Activated T-cell treated with anti-CD3 and anti-CD28 coated beads, Interleukin-2, amount 50 U/mL, for 4 hours (primary cell): Measurements from ENCODE around the gene MTRFR. TPM values are rescaled to one million over a fixed set of nuclear protein-coding genes. Genes with fewer than 3 reads are reported as not detected.

Source experiments
- ATAC-seq, 2 donors: fragments of 200-7000 bp; cut with Tn5 transposase; one replicate each; pipeline ENCODE4 v1.10.0; 2021
- DNase-seq: peaks from one replicate; pipeline ENCODE4 v3.0.0-alpha.2; 2020
- H3K27me3 Mint-ChIP-seq: one replicate; pipeline ENCODE4 v1.8.0; 2021; ENCODE audit warnings: low read depth, mixed read lengths
- H3K36me3 Mint-ChIP-seq: one replicate; pipeline ENCODE4 v1.8.0; 2022; ENCODE audit warnings: mixed read lengths; ENCODE audit not compliant: insufficient read depth
- H3K4me1 Mint-ChIP-seq: one replicate; pipeline ENCODE4 v1.8.0; 2021; ENCODE audit warnings: low read depth, mixed read lengths
- H3K4me3 Mint-ChIP-seq: one replicate; pipeline ENCODE4 v1.8.0; 2021; ENCODE audit warnings: mild to moderate bottlenecking, moderate library complexity, mixed read lengths
- H3K9me3 Mint-ChIP-seq: one replicate; pipeline ENCODE4 v1.8.0; 2021; ENCODE audit warnings: mixed read lengths
- total RNA-seq, 3 donors: library from RNA; stranded (reverse); gene quantifications; one replicate each; pipeline ENCODE4 v1.2.1, GENCODE V29; 2021

The MTRFR gene
- total RNA-seq, 3 donors from 2014 or later = 16.7 to 17.7 (median 17.4) TPM

DNA sequence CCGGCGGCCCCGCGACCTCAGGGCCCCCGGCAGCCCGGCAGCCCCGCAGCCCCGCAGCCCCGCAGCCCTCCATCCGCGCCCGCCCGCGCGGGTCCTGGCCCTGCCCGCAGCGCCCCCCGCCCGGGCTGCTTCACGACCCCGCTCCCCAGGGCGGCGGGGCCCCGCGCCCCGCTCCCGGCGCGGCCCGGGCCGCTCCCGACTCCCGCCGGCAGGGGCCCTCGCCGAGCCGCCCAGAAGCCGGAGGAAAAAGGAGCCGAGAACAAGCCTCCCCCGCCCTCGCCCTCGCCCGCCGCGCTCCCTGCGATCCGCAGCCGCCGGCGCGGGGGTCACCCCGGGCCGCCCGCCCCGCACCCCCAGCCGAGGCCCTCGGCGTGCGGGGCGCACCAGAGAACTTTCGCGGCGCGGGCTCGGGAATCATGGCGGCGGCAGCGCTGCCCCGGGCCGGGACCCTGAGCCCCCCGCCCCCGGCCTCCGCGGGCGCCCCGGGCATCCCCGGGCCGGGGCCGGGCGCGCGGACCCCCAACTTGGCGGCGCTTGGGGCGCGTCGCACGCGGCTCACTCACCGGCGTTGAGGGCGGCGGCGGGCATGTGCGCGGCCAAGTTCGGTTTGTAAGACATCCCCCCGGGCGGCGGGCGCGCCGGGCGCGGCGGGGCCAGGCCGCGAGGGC is 37.9 kb downstream of the MTRFR start:
- DNase-seq (peak; percentile 71), ATAC-seq (peak; percentile 81 to 85)
- peaks cover 25% of the 10 kb centered on the region for H3K4me1 Mint-ChIP-seq
- H3K36me3 Mint-ChIP-seq = no peaks in the 10 kb centered on the region
- no peaks in the 10 kb centered on the region for H3K9me3 Mint-ChIP-seq
- peak overlapping the region; percentile 83 for H3K4me3 Mint-ChIP-seq
- H3K27me3 Mint-ChIP-seq = peaks cover 1% of the 10 kb centered on the region

DNA sequence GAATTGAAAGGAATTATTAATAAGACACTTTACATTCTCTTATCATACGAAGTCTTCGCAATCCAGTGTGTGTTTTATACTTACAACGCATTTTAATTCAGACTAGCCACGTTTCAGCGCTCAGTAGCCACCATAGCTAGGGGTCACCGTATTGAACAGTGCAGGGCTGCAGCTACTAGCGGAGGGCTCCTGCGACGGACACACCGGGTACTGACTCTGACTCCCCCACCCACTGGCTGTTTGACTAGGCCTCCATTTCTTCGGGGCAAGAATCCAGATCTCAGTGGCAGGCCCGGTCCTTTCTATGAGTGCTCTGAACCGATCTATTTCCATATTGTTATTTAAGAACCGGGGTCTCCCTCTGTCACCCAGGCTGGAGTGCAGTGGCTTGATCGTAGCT is 39.9 kb downstream of the MTRFR start:
- ATAC-seq (no peak), DNase-seq (no peak)
- peaks cover 1% of the 10 kb centered on the region for H3K27me3 Mint-ChIP-seq
- H3K9me3 Mint-ChIP-seq = no peaks in the 10 kb centered on the region
- peaks cover 24% of the 10 kb centered on the region for H3K4me1 Mint-ChIP-seq
- H3K4me3 Mint-ChIP-seq = peak overlapping the region; percentile 12
- no peaks in the 10 kb centered on the region for H3K36me3 Mint-ChIP-seq

DNA sequence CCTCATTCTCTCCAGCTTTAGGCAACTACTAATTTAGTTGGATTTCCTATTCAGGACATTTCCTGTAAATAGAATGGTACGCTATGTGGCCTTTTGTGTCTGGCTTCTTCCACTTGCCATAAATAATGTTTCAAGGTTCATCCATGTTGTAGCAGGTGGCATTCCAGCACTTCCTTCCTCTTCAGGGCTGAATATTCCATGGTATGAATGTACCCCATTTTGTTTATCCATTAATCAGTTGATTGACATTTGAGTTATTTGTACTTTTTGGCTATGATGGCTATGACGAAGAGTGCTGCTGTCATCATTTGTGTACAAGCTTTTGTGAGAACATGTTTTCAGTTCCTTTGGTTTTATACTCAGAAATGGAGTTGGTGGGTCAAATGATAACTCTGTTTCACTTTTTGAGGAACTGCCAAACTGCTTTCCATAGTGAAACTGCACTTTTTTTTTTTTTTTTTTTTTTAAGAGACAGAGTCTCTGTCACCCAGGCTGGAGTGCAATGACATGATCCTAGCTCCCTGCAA is 44.9 kb downstream of the MTRFR start:
- no peaks in the 10 kb centered on the region for H3K36me3 Mint-ChIP-seq
- no peak overlapping the region for H3K4me3 Mint-ChIP-seq
- no peaks in the 10 kb centered on the region for H3K27me3 Mint-ChIP-seq
- no peak for DNase-seq
- H3K4me1 Mint-ChIP-seq = peaks cover 4% of the 10 kb centered on the region
- H3K9me3 Mint-ChIP-seq = no peaks in the 10 kb centered on the region
- ATAC-seq = peak; percentile 73 to 89

DNA sequence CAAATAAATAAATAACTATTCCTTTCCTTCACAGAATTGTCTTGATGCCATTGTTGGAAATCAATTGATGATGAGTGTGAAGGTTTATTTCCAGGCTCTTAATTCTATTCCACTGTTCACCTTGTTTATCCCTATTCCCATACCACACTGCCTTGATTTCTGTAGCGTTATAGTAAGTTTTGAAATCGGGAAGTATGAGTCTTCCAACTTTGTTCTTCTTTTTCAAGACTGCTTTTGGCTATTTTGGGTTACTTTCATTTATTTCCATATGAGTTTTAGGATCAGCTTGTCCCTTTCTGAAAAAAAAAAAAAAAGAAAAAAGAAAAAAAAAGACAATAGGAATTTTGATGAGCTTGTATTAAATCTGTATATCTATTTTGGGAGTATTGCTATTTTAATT is 47.7 kb downstream of the MTRFR start:
- Mint-ChIP-seq H3K4me1 (peaks cover 4% of the 10 kb centered on the region), H3K4me3 (no peak overlapping the region), H3K27me3 (no peaks in the 10 kb centered on the region), H3K36me3 (no peaks in the 10 kb centered on the region), H3K9me3 (no peaks in the 10 kb centered on the region)
- DNase-seq (no peak), ATAC-seq (no peak)

DNA sequence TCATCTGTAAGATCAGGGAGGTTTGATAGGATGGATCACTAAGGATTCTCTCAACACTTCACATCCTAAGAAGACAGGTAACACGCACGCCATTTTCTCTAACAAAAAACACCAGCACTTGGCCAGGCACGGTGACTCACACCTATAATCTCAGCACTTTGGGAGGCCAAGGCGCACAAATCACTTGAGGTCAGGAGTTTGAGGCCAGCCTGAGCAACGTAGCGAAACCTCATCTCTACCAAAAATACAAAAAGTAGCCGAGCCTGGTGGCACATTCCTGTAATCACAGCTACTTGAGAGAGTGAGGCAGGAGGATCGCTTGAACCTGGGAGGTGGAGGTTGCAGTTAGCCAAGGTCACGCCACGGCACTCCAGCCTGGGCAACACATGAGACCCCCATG is 48.9 kb downstream of the MTRFR start:
- no peaks in the 10 kb centered on the region for H3K36me3 Mint-ChIP-seq

DNA sequence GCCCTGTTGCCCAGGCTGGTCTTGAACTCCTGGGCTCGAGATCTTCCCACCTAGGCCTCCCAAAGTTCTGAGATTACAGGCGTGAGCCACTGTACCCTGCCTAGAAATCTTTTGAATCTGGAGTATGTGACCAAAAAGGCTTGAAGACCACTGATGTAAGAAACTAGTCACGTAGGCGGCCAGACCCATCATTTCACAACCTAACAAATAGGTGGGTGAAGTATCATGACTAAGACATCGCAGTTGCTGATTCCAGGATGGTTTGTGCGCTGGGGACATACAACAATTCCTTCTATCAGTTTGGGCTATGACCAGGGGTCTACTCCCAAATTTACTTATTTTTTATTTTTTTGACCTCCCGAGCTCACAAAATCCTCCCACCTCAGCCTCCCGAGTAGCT is 50.2 kb downstream of the MTRFR start:
- ATAC-seq (no peak), DNase-seq (no peak)
- Mint-ChIP-seq H3K4me1 (no peaks in the 10 kb centered on the region), H3K4me3 (no peak overlapping the region), H3K9me3 (no peaks in the 10 kb centered on the region), H3K36me3 (no peaks in the 10 kb centered on the region), H3K27me3 (no peaks in the 10 kb centered on the region)

More for the DNA sequence above, 48.9 kb downstream of the MTRFR start:
- DNase-seq (no peak), ATAC-seq (no peak)
- H3K4me3 Mint-ChIP-seq = no peak overlapping the region
- H3K27me3 Mint-ChIP-seq = no peaks in the 10 kb centered on the region
- H3K4me1 Mint-ChIP-seq = peaks cover 4% of the 10 kb centered on the region
- no peaks in the 10 kb centered on the region for H3K9me3 Mint-ChIP-seq

DNA sequence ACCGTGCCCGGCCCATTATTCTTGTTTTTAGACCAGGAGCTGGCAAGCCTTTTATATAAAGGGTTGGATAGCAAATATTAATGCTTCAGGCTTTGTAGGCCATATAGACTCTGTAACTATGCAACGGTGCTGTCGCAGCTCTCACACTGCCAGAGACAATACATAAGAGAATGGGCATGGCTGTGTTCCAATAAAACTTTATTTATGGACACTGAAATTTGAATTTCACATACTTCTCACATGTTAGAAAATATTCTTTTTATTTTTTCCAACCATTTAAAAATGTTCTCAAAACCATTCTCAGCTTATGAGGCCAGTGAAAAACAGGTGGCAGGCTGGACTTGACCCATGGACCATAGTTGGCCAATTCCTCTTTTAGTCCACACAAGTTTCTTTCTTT is 51.4 kb downstream of the MTRFR start:
- Mint-ChIP-seq H3K36me3 (no peaks in the 10 kb centered on the region), H3K4me3 (no peak overlapping the region), H3K9me3 (no peaks in the 10 kb centered on the region), H3K4me1 (no peaks in the 10 kb centered on the region), H3K27me3 (no peaks in the 10 kb centered on the region)
- DNase-seq (no peak), ATAC-seq (no peak)

DNA sequence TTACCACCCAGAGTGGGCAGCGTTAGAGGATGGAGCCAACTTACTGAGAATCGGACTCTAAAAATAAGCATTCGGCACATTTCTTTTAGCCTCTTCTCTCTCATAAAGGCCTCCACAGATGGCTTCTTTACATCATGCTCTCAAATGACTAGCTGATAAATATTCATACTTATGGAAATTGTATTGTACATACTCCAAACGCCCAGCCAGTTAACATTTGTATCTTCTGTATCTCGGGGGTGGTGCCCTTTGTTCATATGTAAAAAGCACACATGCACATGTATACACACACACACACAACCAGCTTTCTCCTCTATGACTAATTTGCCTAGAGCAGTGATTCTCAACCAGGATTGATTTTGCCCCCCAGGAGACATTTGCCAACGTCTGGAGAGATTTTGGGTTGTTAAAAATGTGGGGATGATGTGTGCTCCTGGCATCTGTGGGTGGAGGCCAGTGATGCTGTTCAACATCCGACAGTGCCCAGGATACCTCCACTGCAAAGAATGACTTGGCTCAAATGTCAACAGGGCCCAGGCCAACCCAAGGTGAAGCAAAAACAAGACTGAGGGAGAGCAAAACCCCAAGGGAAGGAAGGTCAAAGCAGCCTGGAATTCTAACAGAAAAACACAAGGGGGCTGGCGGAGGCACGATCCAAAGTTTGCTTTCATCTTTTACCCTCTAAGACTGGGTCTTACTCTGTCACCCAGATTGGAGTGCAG is 53.6 kb downstream of the MTRFR start:
- peaks cover under 1% of the 10 kb centered on the region for H3K36me3 Mint-ChIP-seq
- H3K4me3 Mint-ChIP-seq = no peak overlapping the region
- H3K4me1 Mint-ChIP-seq = no peaks in the 10 kb centered on the region
- DNase-seq (no peak), ATAC-seq (no peak)
- no peaks in the 10 kb centered on the region for H3K27me3 Mint-ChIP-seq
- H3K9me3 Mint-ChIP-seq = no peaks in the 10 kb centered on the region

DNA sequence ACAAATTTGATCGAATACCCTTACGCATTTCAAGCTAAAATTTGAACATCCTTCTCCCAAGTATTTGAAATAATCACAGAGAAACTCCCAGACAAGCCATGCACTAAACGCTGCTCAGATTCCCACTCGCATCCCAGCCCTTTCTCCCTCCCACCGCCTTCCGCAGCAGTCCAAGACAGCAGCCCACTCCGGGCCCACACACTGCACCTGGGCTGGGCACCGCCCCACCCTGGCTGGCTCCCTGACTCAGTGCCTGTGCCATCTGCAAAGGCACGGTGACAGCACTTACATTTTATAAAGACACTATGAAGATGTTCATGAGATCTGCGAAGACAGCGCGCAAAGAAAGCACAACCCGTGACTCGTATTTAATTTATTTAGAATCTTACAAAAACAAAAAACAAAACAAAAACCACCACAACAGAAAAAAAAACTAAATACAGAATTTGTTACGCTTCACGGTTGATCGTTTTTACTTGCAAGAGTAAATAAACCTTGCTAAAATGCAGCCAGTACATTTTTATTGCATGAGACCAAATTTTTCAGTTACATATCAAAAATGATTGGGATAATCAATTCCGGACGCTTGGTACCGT is 55.6 kb downstream of the MTRFR start:
- H3K4me1 Mint-ChIP-seq = no peaks in the 10 kb centered on the region
- no peaks in the 10 kb centered on the region for H3K27me3 Mint-ChIP-seq
- ATAC-seq = no peak
- H3K36me3 Mint-ChIP-seq = peaks cover 6% of the 10 kb centered on the region
- no peak for DNase-seq
- no peaks in the 10 kb centered on the region for H3K9me3 Mint-ChIP-seq
- H3K4me3 Mint-ChIP-seq = no peak overlapping the region

DNA sequence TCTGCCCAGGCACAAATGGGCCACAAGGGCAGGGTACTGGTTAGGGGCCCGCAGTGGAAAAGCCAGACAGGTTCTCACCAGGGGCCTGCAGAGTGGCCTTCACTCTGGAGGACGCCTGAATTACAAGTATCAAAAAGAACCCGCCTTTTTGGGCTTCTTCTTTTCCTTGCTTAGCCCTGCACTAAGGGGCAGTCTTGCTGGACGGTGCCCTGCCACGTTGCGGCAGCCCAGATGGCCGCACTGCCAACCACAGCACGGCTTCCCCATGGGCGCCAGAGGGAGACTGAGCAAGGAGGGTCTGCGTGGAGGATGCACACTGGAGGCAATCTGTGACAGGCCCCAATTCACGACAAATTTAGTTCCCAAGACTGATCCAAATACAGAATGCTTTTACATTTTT is 56.7 kb downstream of the MTRFR start:
- Mint-ChIP-seq H3K36me3 (peaks cover 12% of the 10 kb centered on the region), H3K27me3 (no peaks in the 10 kb centered on the region), H3K4me3 (no peak overlapping the region), H3K9me3 (no peaks in the 10 kb centered on the region), H3K4me1 (no peaks in the 10 kb centered on the region)
- no peak for ATAC-seq
- DNase-seq = no peak

DNA sequence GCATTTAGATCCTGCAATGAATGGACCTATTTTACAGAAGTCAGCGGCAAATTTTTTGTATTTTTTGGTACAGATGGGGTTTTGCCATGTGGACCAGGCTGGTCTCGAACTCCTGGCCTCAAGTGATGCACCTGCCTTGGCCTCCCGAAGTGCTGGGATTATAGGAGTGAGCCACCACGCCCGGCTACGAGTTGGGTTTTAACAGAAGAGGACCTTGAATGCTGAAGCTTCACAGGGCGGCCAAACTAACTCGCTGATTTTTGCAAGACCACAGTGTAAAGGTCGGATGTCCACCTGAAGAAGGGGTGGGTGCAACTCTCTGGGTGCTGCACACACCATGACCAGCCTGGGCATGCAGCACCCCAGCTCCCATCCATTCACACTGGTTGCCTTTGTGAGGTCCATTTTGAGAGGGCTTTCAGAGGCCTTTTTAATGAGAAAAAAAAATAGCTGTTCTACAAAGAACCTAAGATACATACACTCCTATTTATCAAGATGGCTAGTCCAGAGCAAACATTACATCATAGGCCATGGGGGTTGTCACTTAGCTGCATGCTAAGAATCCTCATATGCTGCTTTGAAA is 60.0 kb downstream of the MTRFR start:
- peaks cover 27% of the 10 kb centered on the region for H3K36me3 Mint-ChIP-seq
- DNase-seq (no peak), ATAC-seq (no peak)
- H3K27me3 Mint-ChIP-seq = no peaks in the 10 kb centered on the region
- H3K9me3 Mint-ChIP-seq = no peaks in the 10 kb centered on the region
- no peak overlapping the region for H3K4me3 Mint-ChIP-seq
- H3K4me1 Mint-ChIP-seq = no peaks in the 10 kb centered on the region

DNA sequence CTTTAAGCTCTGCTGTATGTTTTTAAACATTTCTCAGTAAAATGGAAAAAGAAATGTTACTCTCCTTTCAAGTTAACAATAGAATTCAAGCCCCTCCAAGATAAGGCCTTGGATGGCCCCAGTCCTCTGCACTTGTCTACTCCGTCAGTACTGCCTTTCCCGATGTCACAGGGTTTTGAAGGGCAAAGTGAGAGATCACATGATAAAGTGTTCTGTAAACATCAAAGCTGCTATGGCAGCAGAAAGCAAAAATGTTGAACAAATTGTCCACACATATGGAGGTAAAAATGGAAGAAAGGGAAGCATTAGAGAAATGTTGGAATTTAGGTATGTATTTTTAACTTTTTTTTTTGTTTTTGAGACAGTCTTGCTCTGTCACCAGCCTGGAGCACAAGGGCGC is 71.9 kb downstream of the MTRFR start:
- no peak for DNase-seq
- Mint-ChIP-seq H3K36me3 (peaks cover 32% of the 10 kb centered on the region), H3K4me3 (no peak overlapping the region)

DNA sequence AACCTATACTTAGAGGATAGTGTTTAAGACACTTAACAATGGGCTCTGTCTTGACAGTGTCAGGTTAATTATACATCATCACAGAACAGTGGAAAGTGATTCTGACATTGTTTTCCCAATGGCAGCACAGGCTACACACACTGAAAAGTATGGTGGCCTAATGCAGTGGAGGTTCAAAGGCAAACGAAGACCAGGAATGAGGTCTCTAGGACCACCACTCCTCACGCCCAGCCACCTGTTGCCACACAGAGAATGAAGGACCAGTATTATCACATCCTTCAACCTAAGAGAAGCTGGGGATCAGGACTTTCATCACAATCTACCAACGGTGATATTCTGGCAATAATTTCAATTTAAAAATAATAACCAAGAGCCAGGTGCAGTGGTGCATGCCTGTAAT is 73.0 kb downstream of the MTRFR start:
- no peak for ATAC-seq
- H3K36me3 Mint-ChIP-seq = peaks cover 34% of the 10 kb centered on the region
- no peaks in the 10 kb centered on the region for H3K9me3 Mint-ChIP-seq

More for the DNA sequence above, 71.9 kb downstream of the MTRFR start:
- no peaks in the 10 kb centered on the region for H3K9me3 Mint-ChIP-seq
- ATAC-seq = no peak
- no peaks in the 10 kb centered on the region for H3K27me3 Mint-ChIP-seq
- H3K4me1 Mint-ChIP-seq = no peaks in the 10 kb centered on the region

More for the DNA sequence above, 73.0 kb downstream of the MTRFR start:
- no peak overlapping the region for H3K4me3 Mint-ChIP-seq
- no peaks in the 10 kb centered on the region for H3K4me1 Mint-ChIP-seq
- H3K27me3 Mint-ChIP-seq = no peaks in the 10 kb centered on the region
- no peak for DNase-seq
